Uterus (tissue), 2 donors: ENCODE measurements around the gene FREM1.

Experiments
- POLR2A ChIP-seq, 2 donors: fragments of 450-650 bp; IDR thresholded peaks; one replicate each; pipeline ENCODE4 v1.6.1; 2016; ENCODE audit warnings: antibody characterized with exemption in 2 of 2, mild to moderate bottlenecking in 1 of 2, moderate library complexity in 1 of 2
- TF ChIP-seq, protein P1 (sequence below), 4 experiments: fragments of 200-600 bp in 2 of 4; fragments of 450-650 bp in 2 of 4; sonication (generic) in 2 of 4; IDR thresholded peaks; one replicate each; pipeline ENCODE4 v1.5.1; 2016 to 2019; ENCODE audit warnings: antibody characterized with exemption in 4 of 4, mild to moderate bottlenecking in 2 of 4, moderate library complexity in 1 of 4

- TF ChIP-seq, protein P1, sequence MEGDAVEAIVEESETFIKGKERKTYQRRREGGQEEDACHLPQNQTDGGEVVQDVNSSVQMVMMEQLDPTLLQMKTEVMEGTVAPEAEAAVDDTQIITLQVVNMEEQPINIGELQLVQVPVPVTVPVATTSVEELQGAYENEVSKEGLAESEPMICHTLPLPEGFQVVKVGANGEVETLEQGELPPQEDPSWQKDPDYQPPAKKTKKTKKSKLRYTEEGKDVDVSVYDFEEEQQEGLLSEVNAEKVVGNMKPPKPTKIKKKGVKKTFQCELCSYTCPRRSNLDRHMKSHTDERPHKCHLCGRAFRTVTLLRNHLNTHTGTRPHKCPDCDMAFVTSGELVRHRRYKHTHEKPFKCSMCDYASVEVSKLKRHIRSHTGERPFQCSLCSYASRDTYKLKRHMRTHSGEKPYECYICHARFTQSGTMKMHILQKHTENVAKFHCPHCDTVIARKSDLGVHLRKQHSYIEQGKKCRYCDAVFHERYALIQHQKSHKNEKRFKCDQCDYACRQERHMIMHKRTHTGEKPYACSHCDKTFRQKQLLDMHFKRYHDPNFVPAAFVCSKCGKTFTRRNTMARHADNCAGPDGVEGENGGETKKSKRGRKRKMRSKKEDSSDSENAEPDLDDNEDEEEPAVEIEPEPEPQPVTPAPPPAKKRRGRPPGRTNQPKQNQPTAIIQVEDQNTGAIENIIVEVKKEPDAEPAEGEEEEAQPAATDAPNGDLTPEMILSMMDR (IDR thresholded peaks at IDR 0.05): no peak
- TF ChIP-seq POLR2A (IDR thresholded peaks at IDR 0.05): no peak
Measured at GRCh38 chr9:14819183-14819582, 91.0 kb downstream of the FREM1 start.
